HG02870 (cell line): ENCODE results near the gene TAF6.

ENCODE experiments used
- ATAC-seq: cut with Tn5 transposase; IDR thresholded peaks from one replicate; pipeline ENCODE4 v1.9.1; 2021; ENCODE audit warnings: mild to moderate bottlenecking, moderate library complexity; ENCODE audit not compliant: unreplicated experiment

TAF6 gene

DNA sequence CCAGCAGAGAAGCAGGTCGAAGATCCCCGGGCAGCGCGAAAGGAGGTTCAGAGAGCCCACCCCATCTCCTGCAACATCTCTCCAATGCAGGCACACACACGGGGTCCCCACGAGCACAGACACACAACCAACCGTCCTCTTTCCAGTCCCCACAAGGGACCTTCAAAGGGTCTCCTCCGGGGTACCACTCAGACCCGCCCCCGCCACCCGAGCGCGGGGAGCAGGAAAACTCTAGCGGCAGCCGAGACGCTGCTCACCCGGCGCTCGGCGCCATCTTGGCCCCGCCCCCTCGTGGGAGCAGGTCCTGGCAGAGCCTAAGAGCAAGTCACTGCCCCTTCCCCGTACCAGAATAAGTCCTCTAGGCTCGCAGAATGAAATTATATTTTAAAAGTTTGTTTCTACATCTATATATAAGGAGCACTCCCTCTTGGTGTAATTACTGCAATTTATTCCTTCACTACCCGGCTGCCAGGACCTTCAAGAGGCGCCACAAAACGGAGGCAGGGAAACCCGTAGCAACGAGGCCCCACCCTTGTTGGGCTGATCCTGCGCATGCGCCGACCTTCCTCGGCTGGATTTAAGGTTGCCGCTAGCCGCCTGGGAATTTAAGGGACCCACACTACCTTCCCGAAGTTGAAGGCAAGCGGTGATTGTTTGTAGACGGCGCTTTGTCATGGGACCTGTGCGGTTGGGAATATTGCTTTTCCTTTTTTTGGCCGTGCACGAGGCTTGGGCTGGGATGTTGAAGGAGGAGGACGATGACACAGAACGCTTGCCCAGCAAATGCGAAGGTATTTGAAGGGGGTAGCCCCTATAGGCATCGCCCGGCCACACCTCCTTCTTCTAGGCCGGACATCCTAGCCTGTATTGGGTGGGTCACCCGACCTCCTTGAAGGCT is at the start of gene TAF6, which contains the start of gene CNPY4:
Gene TAF6, minus strand, starts transcription at position 287 of the 898 bp plus-strand sequence. CDS start 5,149 bp downstream, outside the sequence.
Gene CNPY4, plus strand, starts transcription at position 563 of the 898 bp plus-strand sequence. Its CDS starts 111 bp downstream, at position 674.
- ATAC-seq, result no peak

DNA sequence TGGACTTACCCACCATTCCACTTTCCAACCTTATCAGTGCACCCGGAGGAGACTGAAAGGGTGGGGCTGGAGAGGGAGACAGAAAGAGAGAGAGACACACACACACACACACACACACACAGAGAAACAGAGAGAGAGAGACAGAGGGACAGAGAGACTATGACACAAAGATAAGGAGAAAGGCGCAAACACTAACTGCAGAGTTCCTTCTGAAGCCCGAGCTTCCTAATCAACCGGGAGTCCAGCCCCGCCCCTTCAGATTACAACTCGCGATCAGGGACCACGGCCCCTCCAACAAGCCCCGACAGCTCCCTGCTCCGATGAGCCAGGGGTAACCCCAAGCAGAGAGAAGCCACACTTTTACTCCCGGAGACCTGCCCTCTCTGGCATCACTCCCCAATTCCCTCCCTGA is 48.8 kb upstream of the TAF6 start:
- no peak for ATAC-seq

DNA sequence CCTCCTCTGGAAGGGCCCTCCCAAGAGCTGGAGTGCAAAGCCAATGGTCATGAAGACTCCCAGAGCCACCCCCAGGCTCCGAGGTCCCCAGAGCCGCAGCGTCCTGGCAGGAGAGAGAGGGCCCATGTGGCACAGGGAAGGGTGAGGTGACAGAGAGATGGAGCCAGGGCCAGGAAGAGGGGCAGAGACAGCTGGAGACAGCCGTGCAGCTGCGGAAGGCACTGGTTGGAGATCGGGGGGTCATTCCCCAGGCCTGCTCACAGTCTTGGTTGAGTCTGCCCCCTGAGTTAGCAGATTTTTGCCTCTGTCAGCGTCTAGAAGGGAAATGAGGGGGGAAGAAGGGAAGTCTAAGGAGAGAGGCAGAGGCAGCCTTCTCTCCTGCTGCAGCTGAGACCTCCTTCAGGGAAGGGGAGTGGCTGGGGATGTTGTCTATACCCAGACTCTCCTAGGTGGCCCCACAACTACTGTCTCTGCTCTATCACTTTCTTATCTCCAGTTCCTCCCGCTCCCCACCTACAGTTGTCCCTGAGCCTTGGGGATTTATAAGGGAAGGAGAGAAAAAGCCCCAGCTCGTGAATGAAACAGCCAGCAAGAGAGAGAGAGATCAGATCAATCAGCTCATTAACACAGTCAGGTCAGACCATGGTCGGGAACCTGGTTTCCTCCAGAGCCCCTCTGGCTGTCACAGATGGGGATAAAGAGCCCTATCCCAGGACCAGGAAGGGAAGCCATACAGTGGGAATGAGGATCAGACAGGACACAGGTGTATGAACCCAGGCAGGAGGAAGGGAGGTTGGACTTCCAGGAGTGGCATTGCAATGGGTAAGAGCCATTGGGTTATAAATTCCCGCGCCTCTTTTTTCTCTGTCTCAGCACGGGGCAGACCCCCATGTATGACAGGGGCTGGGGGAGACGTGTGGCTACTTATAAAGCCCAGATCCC is 48.1 kb upstream of the TAF6 start:
- ATAC-seq, result no peak

DNA sequence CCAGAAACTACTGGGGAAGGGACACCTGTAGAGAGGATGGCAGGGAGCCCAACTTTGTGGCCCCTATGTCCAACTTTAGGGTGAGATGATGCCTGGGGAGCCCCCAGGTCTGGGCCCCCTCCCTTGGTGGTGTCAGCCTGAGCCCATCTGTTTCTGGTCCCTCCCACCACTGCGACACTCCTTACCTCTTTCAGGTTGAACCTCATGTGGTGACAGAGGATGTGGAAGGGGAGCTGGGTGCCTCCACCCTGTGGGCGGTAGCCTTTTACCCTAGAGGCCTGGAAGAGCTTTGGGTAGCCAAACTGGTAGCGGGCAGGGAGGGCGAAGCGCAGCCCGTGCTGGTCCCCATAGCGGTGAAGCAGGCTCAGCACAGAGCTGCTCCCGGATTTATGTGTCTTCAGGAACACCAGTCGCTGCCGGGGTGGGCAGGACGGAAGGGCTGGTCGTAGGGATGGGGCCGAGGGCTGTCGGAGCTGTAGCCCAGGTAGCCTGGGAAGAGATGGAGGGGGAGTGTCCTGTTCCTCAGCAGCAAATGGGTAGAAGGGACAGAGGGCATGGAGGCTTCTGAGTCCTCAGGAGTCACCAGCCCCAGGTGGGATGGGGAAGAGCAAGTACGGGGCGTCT is 47.3 kb upstream of the TAF6 start:
- no peak for ATAC-seq

DNA sequence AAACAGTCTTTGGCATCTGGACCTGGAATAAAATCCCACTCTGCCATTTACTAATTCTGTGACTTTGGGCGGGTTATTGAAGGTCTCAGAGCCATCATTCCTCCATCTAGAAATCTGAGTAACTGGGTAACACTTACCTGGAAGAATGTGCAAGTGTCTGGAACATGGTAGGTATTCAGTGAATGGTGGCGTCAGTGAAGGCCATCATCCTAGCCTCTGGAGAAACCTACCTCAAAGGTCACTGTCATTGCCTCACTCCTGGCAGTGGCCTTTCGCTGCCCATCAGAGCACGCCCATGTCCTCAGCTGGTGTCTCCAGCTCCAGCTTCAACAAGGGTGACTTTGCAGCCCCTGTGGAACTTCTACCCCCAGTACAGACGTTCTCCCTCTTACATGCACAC is 44.7 kb upstream of the TAF6 start:
- ATAC-seq, result no peak

DNA sequence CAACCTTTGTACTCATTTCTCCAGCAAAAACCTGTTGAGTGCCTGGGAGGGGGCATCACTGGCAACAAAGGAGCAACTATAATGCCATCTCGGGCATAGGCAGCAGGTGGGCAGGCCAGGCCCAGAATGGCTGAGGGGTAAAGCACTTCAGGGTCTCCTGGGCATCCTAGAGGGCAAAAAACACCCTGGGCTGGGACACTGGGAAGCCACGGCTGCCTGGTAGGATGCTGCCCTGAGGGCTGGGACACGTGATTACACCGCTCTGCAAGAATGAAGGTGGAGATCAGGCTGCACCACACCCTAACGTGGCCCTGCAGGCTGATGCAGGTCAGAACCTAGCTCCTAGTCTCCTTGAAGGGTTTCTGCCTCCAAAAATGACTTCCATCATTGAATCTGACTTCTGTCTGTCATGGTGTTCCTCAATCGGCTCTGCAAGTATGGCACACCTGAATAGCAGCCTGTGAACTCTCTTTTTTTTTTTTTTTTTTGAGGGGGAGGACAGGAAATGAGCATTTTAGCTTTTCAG is 43.9 kb upstream of the TAF6 start:
- no peak for ATAC-seq

DNA sequence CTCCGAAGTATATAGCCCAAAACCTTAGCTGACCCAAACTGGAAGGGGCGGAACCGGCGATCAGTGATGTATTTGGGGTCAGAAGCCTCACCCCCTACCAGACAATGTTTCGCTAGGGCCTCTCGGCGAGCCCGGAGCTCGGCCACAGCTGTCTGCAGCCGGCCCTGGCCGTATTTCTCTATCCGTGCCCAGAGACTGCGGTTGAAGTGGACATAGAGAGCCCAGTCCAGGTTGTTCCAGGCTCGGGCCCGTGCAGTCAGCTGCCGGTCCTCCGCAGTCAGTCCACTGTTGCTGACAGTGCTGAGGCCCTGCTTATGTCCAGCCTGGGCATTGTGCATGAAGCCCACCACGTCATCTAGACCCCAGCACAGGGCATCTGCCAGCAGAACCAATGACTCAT is 40.9 kb upstream of the TAF6 start:
- ATAC-seq, result no peak

DNA sequence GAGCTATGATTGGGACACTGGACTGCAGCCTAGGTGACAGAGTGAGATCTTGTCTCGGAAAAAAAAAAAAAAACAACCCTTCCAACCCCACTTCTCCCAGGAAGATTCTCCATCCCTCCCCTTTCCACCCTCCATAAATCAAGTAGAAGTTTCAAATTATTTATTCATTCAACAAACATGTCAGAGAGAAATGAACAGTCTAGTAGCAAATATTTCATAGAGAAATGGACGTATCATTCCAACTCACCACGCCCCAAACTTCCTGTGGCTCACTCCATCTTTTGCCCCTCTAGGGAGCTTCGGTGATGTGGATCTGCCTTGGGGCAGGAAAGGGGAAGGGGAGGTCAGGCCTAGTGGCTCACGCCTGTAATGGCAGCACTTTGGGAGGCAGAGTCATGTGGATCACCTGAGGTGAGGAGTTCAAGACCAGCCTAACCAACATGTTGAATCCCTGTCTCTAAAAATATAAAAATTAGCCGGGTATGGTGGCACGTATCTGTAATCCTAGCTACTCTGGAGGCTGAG is 40.0 kb upstream of the TAF6 start:
- ATAC-seq, result no peak

DNA sequence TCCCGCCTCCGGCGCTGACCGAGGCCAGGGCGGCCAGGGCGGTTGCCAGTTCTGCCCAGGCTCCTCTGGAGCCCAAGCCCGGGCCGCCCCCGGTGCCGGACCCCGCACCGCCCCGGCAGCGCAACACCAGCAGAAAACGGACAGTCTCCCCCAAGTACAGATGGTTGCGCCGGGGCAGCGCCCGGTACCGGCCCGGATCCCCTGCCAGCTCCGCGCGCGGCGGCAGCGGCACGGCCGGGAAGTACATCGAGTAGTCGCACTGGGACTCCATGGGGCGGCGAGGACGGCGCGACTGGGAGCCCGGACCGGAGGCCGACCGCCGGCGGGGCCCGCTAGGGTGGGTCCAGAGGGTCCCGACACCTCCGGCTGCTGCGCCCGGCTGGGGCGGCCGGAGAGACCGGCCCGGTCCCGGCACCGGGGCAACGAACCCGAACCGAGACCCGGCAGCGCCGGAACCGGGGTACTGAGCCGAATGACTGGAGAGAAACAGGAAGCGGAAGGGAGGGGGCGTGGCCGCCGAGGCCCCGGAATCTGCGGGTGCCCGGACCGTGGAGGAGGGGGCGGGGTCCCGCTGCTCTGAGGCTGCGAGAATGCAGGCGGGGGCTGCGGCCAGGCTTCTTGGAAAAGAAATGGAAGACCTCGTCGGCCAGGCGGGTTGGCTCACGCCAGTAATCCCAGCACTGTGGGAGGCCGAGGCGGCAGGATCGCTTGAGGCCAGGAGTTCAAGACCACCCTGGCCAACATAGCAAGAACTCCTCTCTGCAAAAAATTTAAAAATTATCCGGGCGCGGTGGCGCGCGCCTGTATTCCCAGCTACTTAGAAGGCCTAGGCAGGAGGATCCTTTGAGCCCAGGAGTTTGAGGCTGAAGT is 39.3 kb upstream of the TAF6 start, which contains the start of gene TRAPPC14:
Gene TRAPPC14, minus strand, starts transcription at position 495 of the 870 bp plus-strand sequence. Its CDS starts 224 bp downstream, at position 271.
- peak; percentile 72 for ATAC-seq

DNA sequence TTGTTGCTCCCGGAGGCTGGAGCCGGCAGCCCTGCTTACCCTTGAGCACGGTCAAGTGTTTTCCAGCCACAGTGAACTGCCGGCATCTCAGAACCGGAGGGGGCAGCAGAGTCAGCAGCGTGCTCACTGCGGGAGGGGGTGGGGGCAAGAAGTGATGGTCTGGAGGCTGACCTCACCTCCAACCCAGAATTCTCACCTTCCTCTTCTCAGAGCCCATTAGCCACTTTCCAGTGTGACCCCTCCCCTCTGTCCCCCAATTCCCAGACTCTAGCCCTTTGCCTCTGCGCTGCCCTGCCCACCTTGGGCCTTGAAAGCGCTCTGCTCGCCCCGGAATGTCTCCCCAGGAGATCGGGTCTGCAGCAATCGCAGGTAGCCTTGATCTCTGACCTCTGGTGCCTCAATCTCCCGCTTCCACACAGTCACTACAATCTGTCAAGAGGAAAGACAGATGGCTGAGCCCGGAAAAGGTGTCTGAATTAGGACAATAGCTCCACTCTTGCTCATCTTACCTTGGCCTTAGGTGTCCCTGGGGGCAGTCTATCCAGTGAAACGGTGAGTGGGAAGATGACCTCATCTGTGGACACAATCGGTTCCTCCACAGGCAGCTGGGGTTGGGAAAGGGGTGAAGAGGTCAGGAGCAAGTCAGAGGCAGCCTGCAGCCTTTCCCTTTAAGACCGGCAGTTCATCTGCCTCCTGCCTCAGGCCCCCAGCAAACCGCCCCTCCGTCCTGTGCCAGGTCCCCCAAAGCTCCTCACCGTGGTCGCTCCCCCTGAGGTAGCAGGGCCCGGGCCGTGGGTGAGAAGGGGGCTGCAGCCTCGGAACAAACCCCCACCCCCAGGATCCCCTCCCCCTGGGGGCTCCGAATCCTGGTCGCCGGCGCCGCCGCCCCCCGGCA is 38.4 kb upstream of the TAF6 start:
- no peak for ATAC-seq

DNA sequence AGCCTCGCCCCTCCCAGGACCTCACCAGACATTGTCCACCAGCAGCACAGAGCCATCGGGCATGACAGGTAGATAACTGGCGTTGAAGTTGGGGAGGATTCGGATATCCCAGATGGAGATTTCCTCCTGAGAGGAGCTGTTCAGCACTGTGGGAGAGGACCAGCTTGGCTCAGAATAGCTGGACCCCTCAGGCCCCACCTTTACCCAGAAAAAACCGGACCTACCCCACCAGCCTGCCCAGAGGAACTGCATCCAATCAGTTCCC is 37.8 kb upstream of the TAF6 start:
- no peak for ATAC-seq

DNA sequence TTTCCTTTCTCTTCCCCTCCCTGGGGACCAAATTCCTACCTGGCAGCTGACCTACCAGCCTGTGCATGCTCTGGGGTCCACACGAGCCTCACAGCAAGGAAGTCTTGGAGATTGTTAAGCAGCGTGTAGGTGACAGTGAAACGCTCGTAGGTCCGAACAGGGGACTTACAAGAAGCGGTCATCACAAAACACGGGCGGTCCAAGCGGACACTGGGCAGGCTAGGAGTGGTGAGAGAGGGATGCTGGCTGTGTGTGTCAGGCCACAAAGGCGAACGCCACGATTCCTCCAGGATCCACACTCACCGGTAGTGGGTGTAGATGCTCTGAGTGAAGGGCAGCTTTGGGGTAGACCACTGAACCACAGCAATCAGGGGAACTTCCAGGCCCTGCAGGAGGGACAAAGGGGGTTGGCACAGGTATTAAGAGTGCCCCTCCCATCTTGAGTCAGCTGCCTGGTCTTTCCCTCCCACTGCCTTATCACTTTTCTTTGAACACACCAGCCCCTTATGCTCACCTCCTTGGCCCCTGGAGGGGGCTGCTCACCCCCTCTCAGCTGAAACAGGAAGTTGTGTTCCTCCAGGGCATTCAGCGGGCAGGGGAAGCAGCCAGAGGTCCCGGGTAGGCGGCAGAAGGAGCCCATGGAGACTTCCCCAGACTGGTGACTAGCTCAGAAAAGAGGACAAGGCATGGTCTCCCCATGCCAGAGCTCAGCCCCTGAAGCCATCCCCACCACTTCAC is 37.3 kb upstream of the TAF6 start:
- no peak for ATAC-seq

DNA sequence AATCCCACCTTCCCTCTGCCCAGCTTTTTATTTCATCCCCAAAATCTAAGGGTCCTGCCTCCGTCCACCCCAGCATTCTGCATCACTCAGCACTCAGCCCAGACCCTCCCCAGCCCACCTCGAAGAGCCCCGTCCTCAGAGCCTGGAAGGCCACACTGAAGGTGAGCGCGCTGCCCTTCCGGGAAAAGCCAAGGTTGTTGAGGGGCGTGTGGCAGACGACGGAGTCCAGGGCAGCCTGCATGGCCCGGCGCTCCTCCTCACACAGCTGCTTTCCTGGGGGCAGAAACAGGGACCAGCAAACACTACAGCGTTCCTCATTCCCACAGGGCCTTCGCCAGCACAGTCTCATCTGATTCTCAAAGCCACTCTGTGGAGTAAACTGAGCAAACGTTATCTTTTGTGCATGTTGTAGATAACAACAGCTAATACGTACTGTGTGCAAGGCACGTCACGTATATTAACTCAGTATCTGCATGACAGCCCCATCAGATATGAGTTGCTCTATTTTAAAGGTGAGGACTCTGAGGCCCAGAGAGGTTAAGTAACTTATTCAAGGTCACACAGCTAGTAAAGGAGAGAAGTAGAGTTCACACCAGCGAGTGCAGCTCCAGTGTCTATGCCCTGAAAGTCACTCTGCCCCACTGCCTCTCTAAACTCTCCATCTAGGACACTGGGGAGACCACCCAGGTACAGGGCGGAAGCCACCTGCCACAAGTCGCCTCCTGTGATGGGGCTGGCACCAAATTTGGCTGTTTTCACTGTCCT is 36.6 kb upstream of the TAF6 start:
- no peak for ATAC-seq

DNA sequence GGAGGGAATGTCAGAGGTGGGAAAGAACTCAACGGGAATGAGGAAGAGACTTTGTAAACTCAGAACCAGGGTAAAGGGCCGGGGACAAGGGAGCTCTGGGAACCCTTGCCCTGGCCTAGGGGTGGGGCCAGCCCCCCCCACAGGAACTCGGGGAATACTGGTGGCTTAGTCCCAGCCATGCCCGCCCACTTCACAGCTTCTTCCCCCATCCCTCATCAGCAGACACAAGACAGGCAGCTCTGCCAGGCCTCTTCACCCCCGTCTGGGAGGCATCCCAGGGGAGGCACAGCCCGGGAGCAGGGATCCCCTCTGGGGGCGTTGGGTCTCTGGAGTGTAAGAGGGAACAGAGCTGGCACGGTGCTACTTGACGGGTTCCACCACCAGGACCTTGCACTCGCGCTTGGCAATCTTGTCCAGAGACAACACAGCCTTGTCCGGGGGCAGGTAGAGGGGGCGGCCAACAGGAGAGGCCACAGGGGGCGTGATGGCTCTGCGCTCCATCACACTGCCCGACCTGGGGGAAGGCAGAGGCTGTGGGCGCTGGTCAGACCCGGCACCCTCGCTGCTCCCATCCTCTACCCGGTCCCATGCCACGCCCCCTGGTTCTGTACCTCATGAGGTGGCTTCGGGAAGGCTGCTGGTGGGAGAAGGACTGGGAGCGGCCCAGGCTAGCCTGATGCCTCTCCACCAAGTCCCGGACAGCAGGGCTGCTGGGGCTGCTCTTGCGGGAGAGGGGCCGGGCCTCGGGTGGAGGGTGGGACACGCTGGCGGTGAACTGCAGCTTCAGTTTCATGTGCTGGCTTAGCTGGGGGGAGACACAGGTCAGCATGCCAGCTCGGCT is 35.7 kb upstream of the TAF6 start:
- no peak for ATAC-seq

DNA sequence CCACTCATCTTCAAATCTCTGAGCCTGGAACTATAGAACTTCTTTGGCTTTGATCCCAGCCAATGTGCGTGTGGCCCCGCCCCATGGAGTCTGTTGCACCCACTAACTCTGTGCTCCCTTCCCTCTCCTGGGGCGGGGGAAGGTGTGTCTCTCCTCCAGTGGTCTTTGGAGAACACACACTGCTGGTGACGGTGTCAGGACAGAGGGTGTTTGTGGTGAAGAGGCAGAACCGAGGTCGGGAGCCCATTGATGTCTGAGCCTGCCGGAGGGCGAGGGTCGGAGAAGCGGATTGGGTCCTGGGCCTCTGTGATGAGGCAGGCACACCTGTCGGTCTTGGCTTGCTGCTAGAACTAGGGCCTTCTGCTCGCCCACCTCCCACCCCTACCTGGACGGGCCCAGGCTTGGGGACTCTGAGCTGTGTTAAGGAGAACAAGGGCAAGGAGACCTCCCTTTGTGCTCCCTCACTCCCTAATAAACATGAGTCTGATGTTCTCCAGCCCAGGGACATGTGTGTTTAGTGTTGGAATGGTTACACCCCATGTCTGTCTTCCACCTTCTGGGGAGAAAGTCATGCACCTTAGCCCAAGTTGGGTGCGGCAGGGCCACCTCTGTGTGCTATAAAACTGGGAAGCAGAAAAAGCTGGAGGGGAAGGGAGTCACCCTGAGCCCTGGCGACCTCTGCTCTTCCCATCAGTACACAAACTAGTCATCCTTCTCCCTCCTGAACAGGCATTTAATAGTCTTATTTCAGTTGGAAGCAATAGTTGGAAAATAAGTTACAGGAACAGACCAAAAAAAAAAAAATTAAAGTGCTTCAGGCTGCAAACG is 34.8 kb upstream of the TAF6 start:
- no peak for ATAC-seq
